Measurements from ENCODE around the gene G6PD. TPM values are rescaled to one million over a fixed set of nuclear protein-coding genes. Genes with fewer than 3 reads are reported as not detected.
"Not testable (repeated sequence)": the region's sequence is repeated elsewhere in the genome, so short reads cannot be mapped to it uniquely, and the experiment has no call there.

The G6PD gene
- total RNA-seq, 2 donors from 2014 or later, result 48.1 to 78.3 TPM

DNA sequence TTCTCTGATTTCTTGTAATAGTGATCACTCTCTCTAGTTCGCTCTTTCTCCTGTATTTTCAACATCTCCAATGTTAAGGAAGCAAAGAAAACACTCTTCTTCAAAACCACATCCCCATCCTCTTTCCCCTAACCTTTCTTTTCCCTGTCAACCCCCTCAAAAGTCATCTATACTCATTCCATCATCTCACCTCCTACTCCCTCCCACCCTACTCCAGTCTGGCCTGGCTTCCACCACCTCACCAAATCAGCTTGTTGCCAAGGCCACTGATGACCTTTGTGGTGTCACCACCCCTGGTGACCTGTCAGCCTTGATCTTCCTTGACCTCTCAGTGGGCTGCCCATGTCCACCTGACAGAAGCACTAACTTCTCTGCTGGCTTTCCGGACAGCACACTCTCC lies 32.9 kb downstream of the G6PD start:
- Mint-ChIP-seq H3K27me3 (no peaks in the 10 kb centered on the region), H3K4me1 (peaks cover 10% of the 10 kb centered on the region), H3K9me3 (no peaks in the 10 kb centered on the region), H3K4me3 (peak overlapping the region; percentile 63), H3K36me3 (ENCODE audit: low read depth) (peaks cover 27% of the 10 kb centered on the region), H3K27ac (peak overlapping the region; percentile 52)
- no peak for ATAC-seq (replicated peaks)

DNA sequence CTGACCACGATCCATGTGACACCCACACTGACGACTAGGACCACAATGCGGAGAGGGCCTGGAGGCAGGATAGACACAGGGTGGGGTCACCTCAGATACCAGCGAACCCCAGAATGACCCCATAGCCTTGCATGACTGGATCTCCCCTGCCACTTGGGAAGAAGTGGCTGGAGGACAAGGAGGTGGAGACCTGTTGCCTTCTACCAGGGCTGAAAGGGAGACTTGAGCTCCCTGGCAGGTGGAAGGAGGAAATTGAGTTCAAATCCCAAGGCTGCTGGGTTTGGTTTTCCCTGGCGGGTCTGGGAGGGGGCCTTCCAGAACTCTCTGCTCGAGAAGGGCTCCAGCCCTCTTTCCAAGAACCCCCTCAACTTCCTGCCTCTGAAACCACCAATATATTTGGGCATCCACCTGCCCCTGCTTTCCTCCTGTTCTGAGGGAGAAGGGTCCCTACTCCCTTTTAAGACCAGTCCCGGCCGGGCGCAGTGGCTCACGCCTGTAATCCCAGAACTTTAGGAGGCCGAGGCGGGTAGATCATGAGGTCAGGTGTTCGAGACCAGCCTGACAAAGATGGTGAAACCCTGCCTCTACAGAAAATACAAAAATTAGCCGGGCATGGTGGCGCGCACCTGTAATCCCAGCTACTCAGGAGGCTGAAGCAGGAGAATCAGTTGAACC lies 33.6 kb downstream of the G6PD start:
- H3K27me3 Mint-ChIP-seq, result no peaks in the 10 kb centered on the region
- H3K27ac Mint-ChIP-seq, result no peak overlapping the region
- no peak for ATAC-seq (replicated peaks)
- peak overlapping the region; percentile 63 for H3K4me3 Mint-ChIP-seq
- no peaks in the 10 kb centered on the region for H3K9me3 Mint-ChIP-seq
- peaks cover 31% of the 10 kb centered on the region for H3K36me3 Mint-ChIP-seq (ENCODE audit: low read depth)
- H3K4me1 Mint-ChIP-seq, result peaks cover 10% of the 10 kb centered on the region

DNA sequence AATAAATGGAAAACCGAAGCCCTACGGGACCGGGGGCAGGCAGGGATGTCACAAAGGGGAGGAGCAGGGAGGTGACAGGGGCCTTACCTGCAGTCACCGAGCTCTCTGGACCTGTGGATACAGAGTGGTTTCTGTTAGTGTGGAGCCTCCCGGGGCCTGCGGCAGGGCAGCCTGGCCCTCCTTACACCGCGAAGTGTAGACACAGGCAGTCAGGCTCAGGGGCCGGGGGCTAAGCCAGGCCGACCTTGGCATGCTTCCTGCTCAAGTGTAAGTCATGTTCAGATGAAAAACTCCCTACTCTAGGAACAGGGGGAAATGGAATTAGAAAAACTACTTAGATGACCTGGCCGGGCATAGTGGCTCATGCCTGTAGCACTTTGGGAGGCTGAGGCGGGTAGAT lies 34.9 kb downstream of the G6PD start:
- Mint-ChIP-seq H3K9me3 (no peaks in the 10 kb centered on the region), H3K4me1 (peaks cover 10% of the 10 kb centered on the region), H3K36me3 (ENCODE audit: low read depth) (peaks cover 31% of the 10 kb centered on the region), H3K4me3 (no peak overlapping the region), H3K27ac (no peak overlapping the region), H3K27me3 (no peaks in the 10 kb centered on the region)
- ATAC-seq (replicated peaks), result no peak

DNA sequence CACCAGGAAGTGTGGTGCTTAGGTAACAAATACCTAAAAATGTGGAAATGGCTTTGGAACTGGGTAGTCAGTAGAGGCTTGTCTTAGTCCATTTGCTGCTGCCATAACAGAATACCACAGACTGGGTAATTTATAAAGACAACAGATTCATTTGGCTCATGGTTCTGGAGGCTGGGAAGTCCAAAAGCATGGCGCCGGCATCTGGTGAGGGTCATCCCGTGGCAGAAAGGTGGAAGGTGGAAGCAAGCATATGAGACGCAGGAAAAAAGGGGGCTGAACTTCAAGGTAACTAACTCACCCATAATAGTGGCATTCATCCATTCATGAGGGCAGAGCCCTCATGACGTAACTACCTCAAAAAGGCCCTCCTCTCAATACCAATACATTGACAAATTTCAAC lies 37.2 kb downstream of the G6PD start:
- H3K4me3 Mint-ChIP-seq, result no peak overlapping the region
- peaks cover 31% of the 10 kb centered on the region for H3K36me3 Mint-ChIP-seq (ENCODE audit: low read depth)
- H3K4me1 Mint-ChIP-seq, result peaks cover 7% of the 10 kb centered on the region
- ATAC-seq (replicated peaks), result no peak
- no peaks in the 10 kb centered on the region for H3K9me3 Mint-ChIP-seq
- no peaks in the 10 kb centered on the region for H3K27me3 Mint-ChIP-seq
- H3K27ac Mint-ChIP-seq, result no peak overlapping the region

DNA sequence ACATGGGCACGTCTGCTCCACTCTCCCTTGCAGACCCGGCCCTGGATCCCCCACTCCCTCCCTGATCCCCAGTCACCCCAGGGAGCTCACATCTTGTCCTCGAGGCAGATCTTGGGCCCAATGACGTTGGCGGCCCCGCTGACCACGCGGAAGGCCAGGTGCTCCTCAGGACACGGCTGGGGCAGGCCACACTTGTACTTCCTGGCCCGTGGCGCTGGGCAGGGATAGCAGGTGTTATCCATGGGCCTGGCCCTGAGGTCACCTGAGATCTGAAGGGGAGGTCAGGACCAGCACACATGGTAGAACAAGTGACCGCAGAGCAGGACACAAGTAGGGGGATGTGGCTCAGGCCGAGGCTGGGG lies 38.3 kb downstream of the G6PD start:
- ATAC-seq (replicated peaks), result no peak
- Mint-ChIP-seq H3K4me1 (no peaks in the 10 kb centered on the region), H3K27me3 (no peaks in the 10 kb centered on the region), H3K36me3 (ENCODE audit: low read depth) (peaks cover 31% of the 10 kb centered on the region), H3K27ac (no peak overlapping the region), H3K9me3 (no peaks in the 10 kb centered on the region), H3K4me3 (no peak overlapping the region)

DNA sequence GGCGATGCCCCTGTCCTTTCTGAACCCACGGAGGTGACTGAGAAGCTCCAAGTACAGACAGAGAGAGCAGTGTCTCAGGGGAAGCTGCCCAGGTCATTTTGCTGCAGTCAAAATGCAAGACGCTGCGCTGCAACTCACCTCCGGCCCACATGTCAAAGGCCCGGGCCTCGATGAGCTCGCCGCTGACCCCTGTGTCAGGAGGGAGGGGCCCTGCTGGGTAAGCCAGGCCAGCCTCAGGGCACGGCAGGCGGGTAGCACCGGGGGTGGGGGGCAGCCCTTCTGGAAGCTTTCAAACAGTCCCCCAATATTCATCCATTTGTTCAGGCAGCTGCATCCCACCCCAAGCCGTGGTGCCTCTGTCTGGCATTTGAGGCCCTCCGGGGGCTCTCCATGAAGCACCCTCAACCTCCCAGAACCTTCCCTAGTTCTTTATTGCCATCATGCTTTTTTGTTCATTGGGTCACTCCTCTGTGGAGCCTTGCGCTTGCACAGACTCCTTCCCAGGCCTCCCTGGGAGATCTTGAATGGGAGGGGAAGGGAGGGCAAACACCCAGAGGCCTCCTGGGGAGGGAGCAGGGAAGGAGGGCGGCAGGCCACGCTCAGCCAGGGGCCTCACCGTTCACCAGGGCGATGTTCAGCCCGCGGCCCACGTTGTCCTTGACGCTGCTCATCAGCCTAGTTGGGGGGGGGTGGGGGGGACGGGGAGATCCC lies 38.8 kb downstream of the G6PD start:
- H3K4me1 Mint-ChIP-seq, result no peaks in the 10 kb centered on the region
- H3K9me3 Mint-ChIP-seq, result no peaks in the 10 kb centered on the region
- H3K4me3 Mint-ChIP-seq, result no peak overlapping the region
- no peak overlapping the region for H3K27ac Mint-ChIP-seq
- H3K36me3 Mint-ChIP-seq (ENCODE audit: low read depth), result peaks cover 31% of the 10 kb centered on the region
- no peaks in the 10 kb centered on the region for H3K27me3 Mint-ChIP-seq
- ATAC-seq (replicated peaks), result no peak

DNA sequence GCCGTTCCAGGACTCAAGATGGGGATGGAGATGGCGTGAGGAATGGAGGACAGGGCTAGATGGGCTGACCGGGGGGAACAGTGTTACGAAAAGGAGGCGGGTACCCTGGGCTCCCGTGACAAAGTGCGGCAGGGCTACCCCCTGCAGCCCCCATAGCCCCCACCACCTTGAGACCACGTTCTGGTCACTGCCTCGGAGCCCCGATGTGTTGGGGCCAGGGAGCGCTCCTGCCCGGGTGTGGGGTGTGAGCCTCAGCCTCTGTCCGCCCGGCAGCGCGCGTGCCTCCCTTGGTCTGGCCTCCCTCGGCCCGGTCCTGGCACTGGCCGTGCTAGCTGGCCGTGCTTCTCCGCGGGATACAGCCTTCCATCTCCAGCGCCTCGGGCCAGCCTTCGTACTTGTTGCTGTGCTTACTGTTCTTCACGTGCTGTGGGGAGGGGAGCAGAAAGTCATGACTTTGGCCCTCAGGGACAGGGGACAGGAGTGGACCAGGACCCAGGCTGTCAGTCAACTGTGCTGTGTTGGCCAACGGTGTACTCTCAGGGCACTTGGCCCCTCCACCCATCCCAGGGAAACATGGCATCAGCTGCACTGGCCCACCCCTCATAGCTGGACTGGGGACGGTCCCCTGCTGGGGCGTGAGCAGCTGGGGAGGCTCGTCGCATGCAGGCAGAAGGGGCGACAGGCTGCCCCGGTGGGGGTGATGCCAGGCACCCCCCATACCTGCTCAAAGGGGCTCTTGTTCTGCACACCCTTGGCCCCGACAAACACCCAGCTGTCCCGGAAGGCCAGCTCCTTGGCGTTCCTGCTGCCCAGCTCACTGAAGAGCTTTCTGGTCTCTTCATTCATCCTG lies 39.9 kb downstream of the G6PD start:
- no peak overlapping the region for H3K27ac Mint-ChIP-seq
- peaks cover 31% of the 10 kb centered on the region for H3K36me3 Mint-ChIP-seq (ENCODE audit: low read depth)
- H3K27me3 Mint-ChIP-seq, result no peaks in the 10 kb centered on the region
- H3K4me1 Mint-ChIP-seq, result no peaks in the 10 kb centered on the region
- H3K4me3 Mint-ChIP-seq, result no peak overlapping the region
- no peak for ATAC-seq (replicated peaks)
- no peaks in the 10 kb centered on the region for H3K9me3 Mint-ChIP-seq

DNA sequence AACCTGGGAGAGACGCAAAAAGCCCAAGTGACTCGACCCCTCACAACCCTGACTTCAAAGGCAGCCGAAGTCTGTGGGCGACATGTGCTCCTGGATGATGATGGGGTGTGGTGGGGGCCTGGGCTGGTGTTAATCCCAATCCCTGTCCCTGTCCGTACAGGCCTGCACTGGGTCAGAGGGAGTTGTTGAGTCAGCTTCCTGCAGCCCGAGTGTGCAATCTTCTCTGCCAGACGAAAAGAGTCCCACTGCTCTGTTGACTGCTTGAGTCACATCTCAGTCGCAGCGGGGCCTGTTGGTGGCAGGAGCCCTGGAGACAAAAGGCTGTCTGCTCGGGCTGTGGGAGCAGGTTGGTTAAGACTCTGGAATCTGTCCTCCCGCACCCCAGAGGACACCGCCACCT lies 40.9 kb downstream of the G6PD start:
- H3K27me3 Mint-ChIP-seq, result no peaks in the 10 kb centered on the region
- peaks cover 25% of the 10 kb centered on the region for H3K36me3 Mint-ChIP-seq (ENCODE audit: low read depth)
- H3K27ac Mint-ChIP-seq, result no peak overlapping the region
- ATAC-seq (replicated peaks), result no peak
- H3K4me3 Mint-ChIP-seq, result no peak overlapping the region
- no peaks in the 10 kb centered on the region for H3K9me3 Mint-ChIP-seq
- H3K4me1 Mint-ChIP-seq, result no peaks in the 10 kb centered on the region

DNA sequence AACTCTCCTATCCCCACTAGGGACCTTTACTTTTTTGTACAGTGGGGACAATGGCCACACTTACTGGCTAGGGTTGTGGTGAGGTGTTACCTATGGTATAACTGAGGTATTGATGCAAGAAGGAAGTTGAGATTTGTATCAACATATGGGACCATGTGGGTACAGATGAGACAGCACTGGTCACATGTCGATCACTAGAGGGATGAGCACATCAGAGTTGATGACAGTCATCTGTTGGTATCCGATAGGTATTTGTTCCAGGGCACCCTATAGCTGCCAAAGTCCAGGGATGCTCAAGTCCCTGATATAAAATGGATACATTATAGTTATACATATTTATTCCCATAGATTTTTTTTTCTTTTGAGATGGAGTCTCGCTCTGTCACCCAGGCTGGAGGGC lies 43.7 kb downstream of the G6PD start:
- ATAC-seq (replicated peaks), result peak; percentile 14
- Mint-ChIP-seq H3K27me3 (no peaks in the 10 kb centered on the region), H3K27ac (no peak overlapping the region)

DNA sequence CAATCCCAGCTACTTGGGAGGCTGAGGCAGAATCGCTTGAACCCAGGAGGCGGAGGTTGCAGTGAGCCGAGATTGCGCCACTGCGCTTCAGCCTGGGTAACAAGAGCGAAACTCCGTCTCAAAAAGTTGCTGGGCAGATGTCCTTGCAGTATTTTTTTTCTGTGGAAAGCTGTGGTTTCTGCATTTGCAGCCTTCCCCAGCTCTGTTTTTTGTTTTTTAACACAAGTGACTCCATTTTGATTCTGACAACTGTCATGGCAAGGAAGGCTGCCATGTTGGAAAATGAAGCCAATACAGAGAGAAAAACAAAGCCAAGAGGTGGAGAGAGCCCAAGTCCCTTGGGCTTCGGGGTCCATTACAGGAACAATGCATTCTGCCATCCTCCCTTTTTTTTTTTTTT lies 44.5 kb downstream of the G6PD start:
- Mint-ChIP-seq H3K4me1 (no peaks in the 10 kb centered on the region), H3K36me3 (ENCODE audit: low read depth) (peaks cover 5% of the 10 kb centered on the region), H3K9me3 (no peaks in the 10 kb centered on the region), H3K4me3 (no peak overlapping the region), H3K27ac (no peak overlapping the region), H3K27me3 (no peaks in the 10 kb centered on the region)
- no peak for ATAC-seq (replicated peaks)

More for the DNA sequence above, 43.7 kb downstream of the G6PD start:
- H3K36me3 Mint-ChIP-seq (ENCODE audit: low read depth), result peaks cover 5% of the 10 kb centered on the region
- H3K4me3 Mint-ChIP-seq, result no peak overlapping the region
- no peaks in the 10 kb centered on the region for H3K9me3 Mint-ChIP-seq
- H3K4me1 Mint-ChIP-seq, result no peaks in the 10 kb centered on the region

DNA sequence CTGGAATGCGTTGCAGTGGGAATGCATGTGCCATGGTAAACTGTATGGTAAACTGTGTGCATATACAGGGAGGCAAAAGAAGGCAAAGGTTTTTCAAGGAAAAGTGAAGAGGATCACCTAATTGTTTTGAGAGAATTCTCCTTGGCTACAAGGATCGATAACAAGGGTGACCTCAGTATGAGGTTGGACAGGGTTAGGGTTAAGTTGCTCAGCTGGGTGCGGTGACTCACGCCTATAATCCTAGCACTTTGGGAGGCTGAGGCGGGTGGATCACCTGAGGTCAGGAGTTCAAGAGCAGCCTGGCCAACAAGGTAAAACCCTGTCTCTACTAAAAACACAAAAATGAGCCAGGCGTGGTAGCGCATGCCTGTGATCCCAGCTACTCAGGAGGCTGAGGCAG lies 45.2 kb downstream of the G6PD start:
- not testable (repeated sequence) for ATAC-seq (replicated peaks); H3K36me3 Mint-ChIP-seq (ENCODE audit: low read depth); H3K4me1 Mint-ChIP-seq; H3K27ac Mint-ChIP-seq; H3K9me3 Mint-ChIP-seq; H3K27me3 Mint-ChIP-seq; H3K4me3 Mint-ChIP-seq

DNA sequence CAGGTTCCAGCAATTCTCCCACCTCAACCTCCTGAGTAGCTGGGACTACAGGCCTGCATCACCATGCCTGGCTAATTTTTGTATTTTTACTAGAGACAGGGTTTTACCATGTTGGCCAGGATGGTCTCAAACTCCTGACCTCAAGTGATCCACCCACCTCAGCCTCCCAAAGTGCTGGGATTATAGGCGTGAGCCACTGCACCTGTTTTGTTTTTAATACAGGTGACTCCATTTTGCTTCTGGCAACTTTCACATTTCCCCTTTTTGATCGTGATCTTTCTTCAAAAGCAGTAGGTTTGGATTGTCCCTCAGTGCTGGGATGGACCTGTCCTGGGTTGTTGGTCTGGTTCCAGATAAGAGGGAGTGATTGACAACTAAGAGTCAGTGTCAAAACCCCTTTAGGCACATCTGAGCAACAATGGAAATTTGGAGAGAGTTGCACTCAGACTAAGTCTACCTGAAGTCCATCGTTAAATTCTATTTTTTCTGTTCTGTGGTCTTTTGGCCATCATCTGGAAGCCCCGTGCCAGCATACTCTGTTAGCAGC lies 50.0 kb downstream of the G6PD start:
- not testable (repeated sequence) for H3K4me3 Mint-ChIP-seq; ATAC-seq (replicated peaks); H3K36me3 Mint-ChIP-seq (ENCODE audit: low read depth); H3K27ac Mint-ChIP-seq; H3K9me3 Mint-ChIP-seq; H3K4me1 Mint-ChIP-seq; H3K27me3 Mint-ChIP-seq

DNA sequence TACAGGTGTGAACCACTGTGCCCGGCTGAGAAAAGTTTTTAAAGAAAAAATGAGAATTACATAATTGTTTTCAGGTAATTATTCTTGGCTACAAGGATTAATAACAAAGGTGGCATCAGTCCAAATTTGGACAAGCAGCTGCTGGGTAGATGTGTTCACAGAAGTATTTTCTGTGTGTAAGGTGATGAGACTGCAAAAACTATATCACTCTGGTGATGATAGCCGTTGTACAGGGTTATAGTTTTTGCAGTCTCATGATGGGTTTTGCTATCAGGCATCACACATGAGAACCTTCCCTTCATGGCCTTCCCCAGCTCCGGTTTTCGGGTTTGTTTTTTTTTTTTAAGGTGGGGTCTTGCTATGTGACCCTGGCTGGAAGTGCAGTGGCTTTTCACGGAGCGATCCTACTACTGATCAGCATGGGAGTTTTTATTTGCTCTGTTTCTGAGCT lies 51.1 kb downstream of the G6PD start:
- Mint-ChIP-seq H3K4me3 (no peak overlapping the region), H3K9me3 (no peaks in the 10 kb centered on the region), H3K27ac (no peak overlapping the region), H3K4me1 (no peaks in the 10 kb centered on the region), H3K27me3 (no peaks in the 10 kb centered on the region), H3K36me3 (ENCODE audit: low read depth) (no peaks in the 10 kb centered on the region)
- no peak for ATAC-seq (replicated peaks)

DNA sequence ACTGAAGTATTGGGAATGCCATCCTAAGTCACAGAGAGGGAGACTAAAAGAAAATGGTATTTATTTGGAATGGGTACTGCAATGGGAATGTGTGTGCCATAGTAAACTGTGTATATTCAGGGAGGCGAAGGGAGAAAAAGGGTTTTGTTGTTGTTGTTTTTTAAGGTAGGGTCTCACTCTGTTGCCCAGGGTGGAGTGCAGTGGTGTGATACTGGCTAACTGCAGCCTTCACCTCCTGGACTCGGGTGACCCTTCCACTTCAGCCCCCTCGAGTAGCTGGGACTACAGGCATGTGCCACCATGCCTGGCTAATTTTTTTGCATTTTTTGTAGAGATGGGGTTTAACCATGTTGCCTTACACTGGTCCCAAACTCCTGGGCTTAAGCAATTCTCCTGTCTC lies 51.9 kb downstream of the G6PD start:
- Mint-ChIP-seq H3K4me1 (no peaks in the 10 kb centered on the region), H3K36me3 (ENCODE audit: low read depth) (no peaks in the 10 kb centered on the region), H3K27me3 (no peaks in the 10 kb centered on the region), H3K27ac (no peak overlapping the region), H3K4me3 (no peak overlapping the region), H3K9me3 (no peaks in the 10 kb centered on the region)
- ATAC-seq (replicated peaks), result no peak
